ENCODE results near the gene CTPS1.

GRCh38 chr1:41041614-41042270 lies 62.2 kb downstream of the CTPS1 start:
- TF ChIP-seq CTCF (IDR thresholded peaks at IDR 0.05) (no peak), ZFX (IDR thresholded peaks at IDR 0.05; ENCODE audit: borderline replicate concordance) (no peak)
